Suprapubic skin (tissue), 4 donors: ENCODE data around the gene C16orf89. TPM values are rescaled to one million over a fixed set of nuclear protein-coding genes. Genes with fewer than 3 reads are reported as not detected.

Source experiments
- DNase-seq, 2 donors: peaks; one replicate each; pipeline ENCODE4 v3.0.0-alpha.2; 2019; ENCODE audit warnings: low spot score in 2 of 2
- H3K27ac ChIP-seq: fragments of 200-600 bp; sonication (generic); one replicate; pipeline ENCODE4 v1.5.1; 2019
- H3K27me3 ChIP-seq: fragments of 200-600 bp; sonication (generic); one replicate; pipeline ENCODE4 v1.5.1; 2019
- H3K36me3 ChIP-seq: fragments of 200-600 bp; sonication (generic); one replicate; pipeline ENCODE4 v1.5.1; 2019
- H3K4me1 ChIP-seq: fragments of 200-600 bp; sonication (generic); one replicate; pipeline ENCODE4 v1.5.1; 2019
- H3K4me3 ChIP-seq: fragments of 200-600 bp; sonication (generic); one replicate; pipeline ENCODE4 v1.5.1; 2019; ENCODE audit warnings: mild to moderate bottlenecking
- H3K9me3 ChIP-seq: fragments of 200-600 bp; sonication (generic); one replicate; pipeline ENCODE4 v1.5.1; 2019
- CTCF ChIP-seq, 2 donors: fragments of 200-600 bp in 1 of 2; fragments of 450-650 bp in 1 of 2; sonication (generic) in 1 of 2; IDR thresholded peaks; one replicate each; pipeline ENCODE4 v1.5.1; 2016 to 2019; ENCODE audit warnings: antibody characterized with exemption in 2 of 2, mild to moderate bottlenecking in 1 of 2, moderate library complexity in 1 of 2
- EP300 ChIP-seq: sonication (generic); formaldehyde crosslinking; IDR thresholded peaks from one replicate; pipeline ENCODE4 v1.6.1; 2017; ENCODE audit warnings: antibody characterized with exemption
- POLR2A ChIP-seq, 2 donors: fragments of 450-650 bp; IDR thresholded peaks; one replicate each; pipeline ENCODE4 v1.6.1; 2017; ENCODE audit warnings: antibody characterized with exemption in 2 of 2, mild to moderate bottlenecking in 2 of 2, moderate library complexity in 2 of 2
- POLR2AphosphoS5 ChIP-seq, 3 donors: sonication (generic); formaldehyde crosslinking; IDR thresholded peaks; one replicate each; pipeline ENCODE4 v1.6.1; 2017; ENCODE audit warnings: antibody characterized with exemption in 3 of 3
- WGBS: methylation state at CpG from one replicate; pipeline ENCODE4 v1.1.5; 2018; 5-methylcytosine and 5-hydroxymethylcytosine counted together
- total RNA-seq, 4 donors: library from RNA; depleted of rRNA; stranded (reverse); fragments of >200 nt; gene quantifications; one replicate each; pipeline ENCODE4 v1.1.0, GENCODE V29; 2016

Gene C16orf89
- total RNA-seq, 4 donors from 2014 or later, result 1.6 TPM; not detected in 3

GRCh38 chr16:5010576-5011329, 55.0 kb downstream of the C16orf89 start:
- no peak for DNase-seq
- Histone ChIP-seq H3K4me3 (no peak overlapping the region), H3K4me1 (no peaks in the 10 kb centered on the region), H3K36me3 (no peaks in the 10 kb centered on the region), H3K27me3 (no peaks in the 10 kb centered on the region), H3K9me3 (no peaks in the 10 kb centered on the region), H3K27ac (no peak overlapping the region)
- TF ChIP-seq CTCF (IDR thresholded peaks at IDR 0.05), result no peak
- TF ChIP-seq EP300, result no peak
- no peak for TF ChIP-seq POLR2AphosphoS5 (IDR thresholded peaks at IDR 0.05)
- no peak for TF ChIP-seq POLR2A (IDR thresholded peaks at IDR 0.05)
- WGBS, result 82% methylated on average over 4 of the region's 15 CpGs

GRCh38 chr16:5008311-5008731, 57.4 kb downstream of the C16orf89 start:
- Histone ChIP-seq H3K27ac (no peak overlapping the region), H3K9me3 (no peaks in the 10 kb centered on the region), H3K36me3 (no peaks in the 10 kb centered on the region), H3K27me3 (no peaks in the 10 kb centered on the region), H3K4me3 (no peak overlapping the region), H3K4me1 (no peaks in the 10 kb centered on the region)
- DNase-seq, result no peak
- TF ChIP-seq POLR2A (IDR thresholded peaks at IDR 0.05) (no peak), POLR2AphosphoS5 (IDR thresholded peaks at IDR 0.05) (no peak), EP300 (no peak), CTCF (IDR thresholded peaks at IDR 0.05) (no peak)
- 94% methylated on average over 6 of the region's 18 CpGs for WGBS

- no peak for DNase-seq
- whole genome bisulfite sequencing, result 87% methylated on average over 9 of the region's 10 CpGs
- Histone ChIP-seq H3K9me3 (no peaks in the 10 kb centered on the region), H3K27me3 (no peaks in the 10 kb centered on the region), H3K36me3 (no peaks in the 10 kb centered on the region), H3K4me3 (no peak overlapping the region), H3K4me1 (no peaks in the 10 kb centered on the region), H3K27ac (no peak overlapping the region)
- TF ChIP-seq CTCF (IDR thresholded peaks at IDR 0.05) (no peak), POLR2A (IDR thresholded peaks at IDR 0.05) (no peak), EP300 (no peak), POLR2AphosphoS5 (IDR thresholded peaks at IDR 0.05) (no peak)
Measured at GRCh38 chr16:5007256-5007655, 58.5 kb downstream of the C16orf89 start.

- H3K4me1 ChIP-seq, result no peaks in the 10 kb centered on the region
- WGBS, result 70% methylated on average over 16 of the region's 22 CpGs
- H3K27me3 ChIP-seq, result no peaks in the 10 kb centered on the region
- no peaks in the 10 kb centered on the region for H3K36me3 ChIP-seq
- TF ChIP-seq EP300 (no peak), POLR2AphosphoS5 (IDR thresholded peaks at IDR 0.05) (no peak), CTCF (IDR thresholded peaks at IDR 0.05) (no peak), POLR2A (IDR thresholded peaks at IDR 0.05) (no peak)
- H3K9me3 ChIP-seq, result no peaks in the 10 kb centered on the region
- H3K4me3 ChIP-seq, result no peak overlapping the region
- no peak overlapping the region for H3K27ac ChIP-seq
- DNase-seq, result no peak
Measured at GRCh38 chr16:5006348-5007193, 59.2 kb downstream of the C16orf89 start.

- TF ChIP-seq POLR2AphosphoS5 (IDR thresholded peaks at IDR 0.05), result no peak
- TF ChIP-seq CTCF (IDR thresholded peaks at IDR 0.05), result no peak
- TF ChIP-seq POLR2A (IDR thresholded peaks at IDR 0.05), result no peak
- TF ChIP-seq EP300, result no peak
- Histone ChIP-seq H3K36me3 (no peaks in the 10 kb centered on the region), H3K27me3 (no peaks in the 10 kb centered on the region), H3K4me3 (no peak overlapping the region), H3K9me3 (no peaks in the 10 kb centered on the region), H3K4me1 (no peaks in the 10 kb centered on the region), H3K27ac (no peak overlapping the region)
- no peak for DNase-seq
- WGBS, result 78% methylated on average over 4 of the region's 4 CpGs
Measured at GRCh38 chr16:5005916-5006315, 59.8 kb downstream of the C16orf89 start.
